ENCODE measurements around the gene DUSP6. TPM values are rescaled to one million over a fixed set of nuclear protein-coding genes. Genes with fewer than 3 reads are reported as not detected.

Gene DUSP6
- total and polyA plus RNA-seq, 9 of the 15 experiments (the other 6 are each of a cell fraction or from before 2014, with no cell fraction given) = 0.04 to 0.60 (median 0.08) TPM; not detected in 2

GRCh38 chr12:89393551-89394121, 41.3 kb upstream of the DUSP6 start (continued):
- TF ChIP-seq ZNF239 (CRISPR knock-in tag; IDR thresholded peaks at IDR 0.05) (peak; percentile 56), KLF16 (IDR thresholded peaks at IDR 0.05) (peak; percentile 93), EZH2 (IDR thresholded peaks at IDR 0.05; ENCODE audit: borderline replicate concordance, low read depth, low read length) (peak; percentile 64; the same call in 1 of the 2 replicates), KLF1 (tag; IDR thresholded peaks at IDR 0.05) (0 out of 2 replicates have a peak, but pooled peaks have one; percentile 29), MAFF (IDR thresholded peaks at IDR 0.05; ENCODE audit: low read length) (no peak), MBD2 (IDR thresholded peaks at IDR 0.05; ENCODE audit: borderline replicate concordance, low read depth) (peak; percentile 54; the same call in 1 of the 2 replicates), BHLHE40 (IDR thresholded peaks at IDR 0.05; ENCODE audit: low read length) (peak; percentile 63), TEAD1 (CRISPR knock-in tag; IDR thresholded peaks at IDR 0.05) (peak; percentile 79 to 87; a peak in 3 of 4 replicates), NCOA2 (IDR thresholded peaks at IDR 0.05; ENCODE audit: partially characterized antibody in 2 of 2) (peak; percentile 46 to 86), DNMT1 (IDR thresholded peaks at IDR 0.05) (no peak), DACH1 (IDR thresholded peaks at IDR 0.05; ENCODE audit: partially characterized antibody) (peak; percentile 81), ATF4 (CRISPR knock-in tag; IDR thresholded peaks at IDR 0.05) (peak; percentile 54; the same call in 1 of the 2 replicates), ZZZ3 (IDR thresholded peaks at IDR 0.05) (no peak), ZBTB12 (CRISPR knock-in tag; IDR thresholded peaks at IDR 0.05) (peak; percentile 69), ZKSCAN1 (IDR thresholded peaks at IDR 0.05; ENCODE audit: low read depth, low read length) (no peak), HES1 (IDR thresholded peaks at IDR 0.05; ENCODE audit: low read depth) (peak; percentile 93), SPI1 (IDR thresholded peaks at IDR 0.05; ENCODE audit: borderline replicate concordance, low read depth, low read length) (no peak), STAT5A (IDR thresholded peaks at IDR 0.05; ENCODE audit: borderline replicate concordance, low read length) (peak; percentile 92), ESRRA (IDR thresholded peaks at IDR 0.05; ENCODE audit: borderline replicate concordance, low read depth) (peak; percentile 73; the same call in 1 of the 2 replicates), ZC3H4 (CRISPR knock-in tag; IDR thresholded peaks at IDR 0.05; ENCODE audit: borderline replicate concordance) (no peak), PHB2 (IDR thresholded peaks at IDR 0.05; ENCODE audit: low read depth) (peak; percentile 88), CTBP1 (IDR thresholded peaks at IDR 0.05; ENCODE audit: borderline replicate concordance) (peak; percentile 91), HDAC2 (IDR thresholded peaks at IDR 0.05) (peak; percentile 91), CBX3 (IDR thresholded peaks at IDR 0.05; ENCODE audit: borderline replicate concordance in 1 of 2, low read length in 2 of 2) (peak in 1 of 2 experiments; percentile 41; a peak in 1 of 3 replicates), LCOR (CRISPR knock-in tag; IDR thresholded peaks at IDR 0.05) (peak; percentile 92; the same call in 1 of the 2 replicates), CXXC5 (CRISPR knock-in tag; IDR thresholded peaks at IDR 0.05) (peak; percentile 65), ZNF274 (IDR thresholded peaks at IDR 0.05; ENCODE audit: borderline replicate concordance, low read depth, low read length) (peak; percentile 80), RUNX1 (IDR thresholded peaks at IDR 0.05; ENCODE audit: low read depth) (0 out of 2 replicates have a peak, but pooled peaks have one; percentile 37), NEUROD1 (IDR thresholded peaks at IDR 0.05; ENCODE audit: borderline replicate concordance, low read depth, low read length, partially characterized antibody) (peak; percentile 39)

Data from K562 (cell line).